Trophoblast cell (in vitro differentiated cells and primary cell): Measurements from ENCODE around the gene GABARAPL2.

Source experiments
- DNase-seq, 2 donors: peaks; one replicate each; pipeline ENCODE4 v3.0.0-alpha.2; 2016
- H2AFZ ChIP-seq: 2 replicates; pipeline ENCODE4 v1.6.1; 2013; ENCODE audit warnings: low read length, moderate library complexity, mild to moderate bottlenecking; ENCODE audit not compliant: insufficient read depth, poor library complexity
- H2AK5ac ChIP-seq: 2 replicates; pipeline ENCODE4 v1.6.1; 2013; ENCODE audit warnings: mild to moderate bottlenecking, low read length
- H2BK120ac ChIP-seq: 2 replicates; pipeline ENCODE4 v1.6.1; 2013; ENCODE audit warnings: low read length, mild to moderate bottlenecking, moderate library complexity; ENCODE audit not compliant: insufficient read depth, poor library complexity
- H2BK12ac ChIP-seq: 2 replicates; pipeline ENCODE4 v1.6.1; 2013; ENCODE audit warnings: mild to moderate bottlenecking, low read length, moderate library complexity
- H2BK5ac ChIP-seq: 2 replicates; pipeline ENCODE4 v1.6.1; 2013; ENCODE audit warnings: low read length, low read depth, moderate library complexity, mild to moderate bottlenecking; ENCODE audit not compliant: poor library complexity
- H3K14ac ChIP-seq: 2 replicates; pipeline ENCODE4 v1.6.1; 2013; ENCODE audit warnings: mild to moderate bottlenecking, low read length
- H3K18ac ChIP-seq: 2 replicates; pipeline ENCODE4 v1.6.1; 2013; ENCODE audit warnings: mild to moderate bottlenecking, low read length
- H3K23ac ChIP-seq: 2 replicates; pipeline ENCODE4 v1.6.1; 2013; ENCODE audit warnings: low read length
- H3K27ac ChIP-seq: 2 replicates; pipeline ENCODE4 v1.5.1; 2013; ENCODE audit warnings: low read depth, mild to moderate bottlenecking, inconsistent platforms, low read length, moderate library complexity
- H3K27me3 ChIP-seq: 2 replicates; pipeline ENCODE4 v1.6.1; 2013; ENCODE audit warnings: inconsistent platforms, mild to moderate bottlenecking, low read length, moderate library complexity; ENCODE audit not compliant: insufficient read depth
- H3K36me3 ChIP-seq, 2 experiments: 1 replicate in 1 of 2; 2 replicates in 1 of 2; pipeline ENCODE4 v1.6.1; 2013; ENCODE audit warnings: low read length in 2 of 2, mild to moderate bottlenecking in 2 of 2, moderate library complexity in 1 of 2; ENCODE audit not compliant: insufficient read depth in 2 of 2, control insufficient read depth in 1 of 2
- H3K4ac ChIP-seq: 2 replicates; pipeline ENCODE4 v1.6.1; 2013; ENCODE audit warnings: low read depth, mild to moderate bottlenecking, low read length, moderate library complexity
- H3K4me1 ChIP-seq, 2 experiments: 1 replicate in 1 of 2; 2 replicates in 1 of 2; pipeline ENCODE4 v1.6.1; 2013; ENCODE audit warnings: low read length in 2 of 2, mild to moderate bottlenecking in 2 of 2, moderate library complexity in 1 of 2; ENCODE audit not compliant: insufficient read depth in 2 of 2, control insufficient read depth in 1 of 2
- H3K4me2 ChIP-seq: 2 replicates; pipeline ENCODE4 v1.6.1; 2013; ENCODE audit warnings: inconsistent platforms, mild to moderate bottlenecking, low read length, moderate library complexity
- H3K4me3 ChIP-seq: 2 replicates; pipeline ENCODE4 v1.5.1; 2013; ENCODE audit warnings: mild to moderate bottlenecking, low read depth, low read length, inconsistent platforms
- H3K79me1 ChIP-seq: one replicate; pipeline ENCODE4 v1.6.1; 2013; ENCODE audit warnings: low read length
- H3K79me2 ChIP-seq: 2 replicates; pipeline ENCODE4 v1.6.1; 2013; ENCODE audit warnings: low read length, mild to moderate bottlenecking; ENCODE audit not compliant: control insufficient read depth, insufficient read depth, poor library complexity
- H3K9ac ChIP-seq: 2 replicates; pipeline ENCODE4 v1.6.1; 2013; ENCODE audit warnings: mild to moderate bottlenecking, low read length
- H3K9me3 ChIP-seq: 2 replicates; pipeline ENCODE4 v1.6.1; 2013; ENCODE audit warnings: low read depth, mild to moderate bottlenecking, control low read depth, inconsistent platforms, low read length; ENCODE audit not compliant: insufficient read depth
- H4K12ac ChIP-seq: 2 replicates; pipeline ENCODE4 v1.6.1; 2013; ENCODE audit warnings: low read depth, mild to moderate bottlenecking, low read length, moderate library complexity
- H4K8ac ChIP-seq: 2 replicates; pipeline ENCODE4 v1.6.1; 2013; ENCODE audit warnings: low read depth, mild to moderate bottlenecking, low read length, moderate library complexity
- H4K91ac ChIP-seq: one replicate; pipeline ENCODE4 v1.6.1; 2013; ENCODE audit warnings: low read depth, mild to moderate bottlenecking, low read length, moderate library complexity
- WGBS: extraction: QIAGEN DNeasy Blood & Tissue Kit; methylation state at CpG from one replicate; pipeline ENCODE4 v1.1.7; 2013; ENCODE audit warnings: missing lambda C conversion rate; ENCODE audit not compliant: insufficient read length, insufficient coverage; ENCODE audit errors: extremely low coverage; 5-methylcytosine and 5-hydroxymethylcytosine counted together

GABARAPL2 gene

DNA sequence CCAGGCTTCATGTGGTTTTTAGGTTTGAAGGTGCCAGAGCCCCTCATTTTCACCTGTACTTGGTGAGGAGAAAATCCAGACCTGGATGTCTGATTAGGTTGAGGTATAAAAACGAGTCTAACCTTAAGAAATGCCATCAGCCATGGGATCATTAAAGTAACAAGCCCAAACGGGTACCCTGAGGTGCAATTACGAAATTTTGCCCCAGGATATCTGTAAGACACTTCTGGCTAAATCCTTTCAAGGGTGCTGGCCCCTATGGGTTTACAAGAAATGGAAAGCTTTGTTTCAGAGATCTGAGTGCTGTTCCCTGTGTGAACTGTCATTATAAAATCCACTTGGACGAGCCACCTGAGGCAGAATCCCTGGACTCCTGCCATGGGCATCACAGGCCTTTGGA, 37.1 kb downstream of the GABARAPL2 start:
- H3K27ac ChIP-seq = no peak overlapping the region
- H3K4me3 ChIP-seq = no peak overlapping the region
- no peak overlapping the region for H4K91ac ChIP-seq
- peaks cover 1% of the 10 kb centered on the region for H3K9me3 ChIP-seq
- H3K27me3 ChIP-seq = no peaks in the 10 kb centered on the region
- no peak overlapping the region for H4K8ac ChIP-seq
- H4K12ac ChIP-seq = no peak overlapping the region
- WGBS = no CpG with 5 or more reads among the region's 4 CpGs
- H2BK12ac ChIP-seq = no peak overlapping the region
- no peak overlapping the region for H3K4ac ChIP-seq
- H3K23ac ChIP-seq = no peak overlapping the region
- H3K79me1 ChIP-seq = no peaks in the 10 kb centered on the region
- H3K36me3 ChIP-seq = peaks cover 11 to 47% of the 10 kb centered on the region in 2 experiments
- H3K4me2 ChIP-seq = no peak overlapping the region
- no peak overlapping the region for H2BK120ac ChIP-seq
- peak; percentile 55 to 92 for DNase-seq
- no peaks in the 10 kb centered on the region for H3K4me1 ChIP-seq
- no peak overlapping the region for H2BK5ac ChIP-seq
- no peak overlapping the region for H3K18ac ChIP-seq
- H3K79me2 ChIP-seq = no peaks in the 10 kb centered on the region
- no peak overlapping the region for H3K14ac ChIP-seq
- no peak overlapping the region for H3K9ac ChIP-seq
- H2AK5ac ChIP-seq = no peak overlapping the region
- H2AFZ ChIP-seq = no peak overlapping the region

DNA sequence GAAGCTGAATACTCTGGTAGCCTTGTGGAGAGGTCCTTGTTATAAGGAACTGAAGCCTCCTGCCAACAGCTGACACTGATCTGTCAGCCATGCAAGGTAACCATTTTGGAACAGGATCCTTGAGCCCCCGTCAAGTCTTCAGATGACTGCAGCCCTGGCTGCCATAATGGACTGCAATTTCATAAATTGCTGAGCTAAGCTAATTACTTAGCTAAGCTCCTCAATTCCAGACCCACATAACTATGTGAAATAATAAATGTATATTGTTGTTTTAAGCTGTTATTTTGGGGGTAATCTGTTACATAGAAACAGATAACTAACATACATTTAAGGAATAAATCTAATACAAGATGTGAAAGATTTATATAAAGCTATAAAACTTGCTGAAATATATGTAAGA, 40.3 kb downstream of the GABARAPL2 start:
- H3K9me3 ChIP-seq = peaks cover 1% of the 10 kb centered on the region
- H3K79me2 ChIP-seq = no peaks in the 10 kb centered on the region
- no peak overlapping the region for H3K27ac ChIP-seq
- no peak overlapping the region for H3K4me2 ChIP-seq
- no peak overlapping the region for H2BK5ac ChIP-seq
- no peak overlapping the region for H3K18ac ChIP-seq
- H2AFZ ChIP-seq = no peak overlapping the region
- no peak overlapping the region for H3K4me3 ChIP-seq
- H2AK5ac ChIP-seq = no peak overlapping the region
- no peak overlapping the region for H3K4ac ChIP-seq
- no peak overlapping the region for H2BK120ac ChIP-seq
- H3K9ac ChIP-seq = no peak overlapping the region
- no peak overlapping the region for H2BK12ac ChIP-seq
- no CpG with 5 or more reads among the region's 1 CpG for WGBS
- no peaks in the 10 kb centered on the region for H3K27me3 ChIP-seq
- no peaks in the 10 kb centered on the region for H3K4me1 ChIP-seq
- no peak overlapping the region for H3K14ac ChIP-seq
- H3K23ac ChIP-seq = no peak overlapping the region
- no peak overlapping the region for H4K12ac ChIP-seq
- H4K91ac ChIP-seq = no peak overlapping the region
- H3K36me3 ChIP-seq = peaks cover 14 to 45% of the 10 kb centered on the region in 2 experiments
- DNase-seq = no peak
- no peak overlapping the region for H4K8ac ChIP-seq
- H3K79me1 ChIP-seq = no peaks in the 10 kb centered on the region

DNA sequence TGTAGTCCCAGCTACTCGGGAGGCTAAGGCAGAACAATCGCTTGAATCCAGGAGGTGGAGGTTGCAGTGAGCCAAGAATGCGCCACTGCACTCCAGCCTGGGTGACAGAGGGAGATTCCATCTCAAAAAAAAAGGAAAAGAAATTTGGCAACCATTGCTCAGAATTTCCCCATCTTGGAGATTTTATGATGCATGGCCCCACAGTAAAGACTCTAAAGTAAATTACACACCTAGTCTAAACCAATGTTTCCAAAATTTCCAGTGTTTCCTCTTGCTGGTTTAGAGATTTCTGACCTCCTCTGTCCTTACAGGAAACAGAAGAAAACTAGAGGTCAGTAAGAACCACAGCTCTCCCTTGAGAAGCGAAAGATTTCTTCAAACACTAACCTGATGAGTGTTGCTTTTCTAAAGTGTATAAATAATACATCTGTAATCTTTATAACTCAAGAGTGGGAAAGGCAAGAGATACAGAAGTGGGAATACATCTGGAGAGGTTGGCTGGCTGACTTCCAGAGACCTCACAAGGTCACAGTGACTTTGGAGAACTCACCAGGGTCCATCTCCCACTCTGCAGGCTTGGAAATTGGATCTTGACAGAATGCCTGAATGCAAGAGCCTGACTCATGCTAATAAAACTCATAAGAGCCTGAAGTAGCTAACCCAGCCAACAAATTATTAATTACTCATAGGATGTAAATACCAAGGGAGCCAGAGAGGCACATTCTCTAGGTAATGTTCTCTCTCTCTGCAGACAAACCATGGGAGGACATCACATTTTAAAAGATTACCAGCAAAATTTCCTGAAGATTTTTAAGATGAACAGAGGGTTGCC, 48.1 kb downstream of the GABARAPL2 start:
- no CpG with 5 or more reads among the region's 4 CpGs for WGBS
- DNase-seq = no peak

DNA sequence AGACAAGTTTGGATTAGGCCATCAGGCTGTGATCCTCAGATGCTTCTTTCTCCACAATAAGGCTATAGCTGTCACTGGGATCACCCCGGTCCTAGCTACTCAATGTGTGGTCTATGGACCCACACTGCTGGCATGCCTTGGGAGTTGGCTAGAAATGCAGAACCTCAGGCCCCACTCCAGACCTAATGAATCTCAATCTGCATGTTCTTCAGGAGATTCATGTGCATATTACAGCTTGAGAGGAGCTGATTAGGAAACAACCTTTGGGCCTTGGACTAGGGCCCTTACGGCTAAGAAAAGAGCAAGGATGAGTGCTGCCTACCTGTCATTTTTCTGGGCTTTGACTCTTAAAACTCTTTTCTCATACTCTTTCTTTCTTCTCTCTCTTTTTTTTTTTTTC, 49.4 kb downstream of the GABARAPL2 start:
- H3K9ac ChIP-seq = no peak overlapping the region
- H3K9me3 ChIP-seq = no peaks in the 10 kb centered on the region
- no peak overlapping the region for H3K4me3 ChIP-seq
- H3K4ac ChIP-seq = no peak overlapping the region
- no peak overlapping the region for H4K12ac ChIP-seq
- H3K79me2 ChIP-seq = no peaks in the 10 kb centered on the region
- H4K8ac ChIP-seq = no peak overlapping the region
- no peak overlapping the region for H3K27ac ChIP-seq
- no peaks in the 10 kb centered on the region for H3K79me1 ChIP-seq
- no peaks in the 10 kb centered on the region for H3K4me1 ChIP-seq
- H3K27me3 ChIP-seq = no peaks in the 10 kb centered on the region
- WGBS = no CpG with 5 or more reads among the region's 2 CpGs
- no peak overlapping the region for H3K18ac ChIP-seq
- H2BK12ac ChIP-seq = no peak overlapping the region
- no peak overlapping the region for H2BK5ac ChIP-seq
- no peak overlapping the region for H4K91ac ChIP-seq
- peaks cover 31 to 55% of the 10 kb centered on the region in 2 experiments for H3K36me3 ChIP-seq
- no peak overlapping the region for H3K14ac ChIP-seq
- no peak for DNase-seq
- H2AFZ ChIP-seq = no peak overlapping the region
- no peak overlapping the region for H3K23ac ChIP-seq
- H2AK5ac ChIP-seq = no peak overlapping the region
- no peak overlapping the region for H2BK120ac ChIP-seq
- H3K4me2 ChIP-seq = no peak overlapping the region

More for the DNA sequence above, 48.1 kb downstream of the GABARAPL2 start:
- no peak overlapping the region for H2BK12ac ChIP-seq
- H2BK5ac ChIP-seq = no peak overlapping the region
- H3K27me3 ChIP-seq = no peaks in the 10 kb centered on the region
- H3K23ac ChIP-seq = no peak overlapping the region
- no peak overlapping the region for H3K4me3 ChIP-seq
- no peaks in the 10 kb centered on the region for H3K9me3 ChIP-seq
- H4K8ac ChIP-seq = no peak overlapping the region
- no peak overlapping the region for H4K12ac ChIP-seq
- no peak overlapping the region for H3K4me2 ChIP-seq
- no peaks in the 10 kb centered on the region for H3K79me2 ChIP-seq
- H3K79me1 ChIP-seq = no peaks in the 10 kb centered on the region
- H3K36me3 ChIP-seq = peaks cover 32 to 49% of the 10 kb centered on the region in 2 experiments
- H3K9ac ChIP-seq = no peak overlapping the region
- H3K4me1 ChIP-seq = no peaks in the 10 kb centered on the region
- H2AK5ac ChIP-seq = no peak overlapping the region
- no peak overlapping the region for H2AFZ ChIP-seq
- no peak overlapping the region for H4K91ac ChIP-seq
- no peak overlapping the region for H3K18ac ChIP-seq
- H2BK120ac ChIP-seq = no peak overlapping the region
- no peak overlapping the region for H3K14ac ChIP-seq
- H3K27ac ChIP-seq = no peak overlapping the region
- no peak overlapping the region for H3K4ac ChIP-seq
